Endothelial cell (in vitro differentiated cells): ENCODE measurements around the gene RNF31. TPM values are rescaled to one million over a fixed set of nuclear protein-coding genes. Genes with fewer than 3 reads are reported as not detected.

Experiments used
- DNase-seq: peaks from one replicate; pipeline ENCODE4 v3.0.0; 2021; ENCODE audit warnings: low spot score
- H3K27ac Mint-ChIP-seq: one replicate; pipeline ENCODE4 v1.8.0; 2021; ENCODE audit warnings: mixed read lengths, inconsistent platforms; ENCODE audit not compliant: unreplicated experiment
- H3K27me3 Mint-ChIP-seq: one replicate; pipeline ENCODE4 v1.8.0; 2021; ENCODE audit warnings: mild to moderate bottlenecking, moderate library complexity, mixed read lengths, inconsistent platforms; ENCODE audit not compliant: unreplicated experiment
- H3K36me3 Mint-ChIP-seq: one replicate; pipeline ENCODE4 v1.8.0; 2021; ENCODE audit warnings: mild to moderate bottlenecking, low read depth, mixed read lengths, inconsistent platforms; ENCODE audit not compliant: unreplicated experiment
- H3K4me1 Mint-ChIP-seq: one replicate; pipeline ENCODE4 v1.8.0; 2021; ENCODE audit warnings: mild to moderate bottlenecking, mixed read lengths, inconsistent platforms; ENCODE audit not compliant: unreplicated experiment
- H3K4me3 Mint-ChIP-seq: one replicate; pipeline ENCODE4 v1.8.0; 2021; ENCODE audit warnings: mild to moderate bottlenecking, mixed read lengths, inconsistent platforms; ENCODE audit not compliant: unreplicated experiment
- H3K9me3 Mint-ChIP-seq: one replicate; pipeline ENCODE4 v1.8.0; 2021; ENCODE audit warnings: mixed read lengths, inconsistent platforms; ENCODE audit not compliant: unreplicated experiment
- total RNA-seq: library from RNA; stranded (reverse); fragmentation: NEBNext Ultra II Directional; extraction: Animal tissue kit (Norgen Biotek cat#: 25700); gene quantifications from one replicate; pipeline ENCODE4 v1.2.1, GENCODE V29; 2021; ENCODE audit not compliant: unreplicated experiment
- TF ChIP-seq, protein P1 (sequence below): fragments of 200-600 bp; sonication (generic); IDR thresholded peaks from one replicate; pipeline ENCODE4 v1.5.0; 2021; ENCODE audit warnings: antibody characterized with exemption; ENCODE audit not compliant: unreplicated experiment

The RNF31 gene
- total RNA-seq, 1 donor from 2014 or later: 90.2 TPM

DNA sequence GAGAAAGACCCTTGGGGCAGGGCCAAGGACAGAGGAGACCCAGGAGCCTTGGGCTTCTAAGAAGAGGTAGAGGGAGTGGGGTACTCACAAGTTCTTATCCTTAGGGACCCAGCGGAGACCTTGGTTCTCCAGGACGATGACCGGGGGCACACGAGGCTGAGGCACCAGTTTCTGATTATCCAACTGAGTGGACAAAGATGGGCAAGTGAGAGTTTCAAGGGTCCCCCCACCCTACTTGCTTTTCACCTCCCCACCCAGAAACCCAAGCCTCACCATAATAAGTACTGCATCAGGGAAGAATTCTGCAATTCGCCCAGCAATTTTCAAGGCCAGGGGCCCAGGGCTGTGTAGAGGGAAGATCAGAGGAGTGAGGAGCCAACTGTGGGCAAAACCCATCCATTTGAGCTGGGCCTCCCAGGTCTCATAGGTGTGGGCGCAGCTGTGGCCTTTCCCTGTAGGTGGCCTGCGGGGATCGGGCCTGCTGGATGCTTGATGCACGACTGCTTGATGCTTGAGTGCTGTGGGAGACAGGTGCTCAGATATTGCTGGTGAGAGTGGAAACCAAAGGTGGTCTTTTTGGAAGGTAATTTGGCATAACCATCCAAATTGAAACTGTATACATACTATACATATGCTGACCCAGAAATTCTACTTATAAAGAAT, 7.9 kb upstream of the RNF31 start:
- peaks cover 11% of the 10 kb centered on the region for H3K27me3 Mint-ChIP-seq
- peaks cover 29% of the 10 kb centered on the region for H3K36me3 Mint-ChIP-seq
- H3K4me3 Mint-ChIP-seq: peak overlapping the region; percentile 78
- no peak for DNase-seq
- H3K27ac Mint-ChIP-seq: no peak overlapping the region
- H3K9me3 Mint-ChIP-seq: no peaks in the 10 kb centered on the region
- peaks cover 16% of the 10 kb centered on the region for H3K4me1 Mint-ChIP-seq
- TF ChIP-seq, protein P1, sequence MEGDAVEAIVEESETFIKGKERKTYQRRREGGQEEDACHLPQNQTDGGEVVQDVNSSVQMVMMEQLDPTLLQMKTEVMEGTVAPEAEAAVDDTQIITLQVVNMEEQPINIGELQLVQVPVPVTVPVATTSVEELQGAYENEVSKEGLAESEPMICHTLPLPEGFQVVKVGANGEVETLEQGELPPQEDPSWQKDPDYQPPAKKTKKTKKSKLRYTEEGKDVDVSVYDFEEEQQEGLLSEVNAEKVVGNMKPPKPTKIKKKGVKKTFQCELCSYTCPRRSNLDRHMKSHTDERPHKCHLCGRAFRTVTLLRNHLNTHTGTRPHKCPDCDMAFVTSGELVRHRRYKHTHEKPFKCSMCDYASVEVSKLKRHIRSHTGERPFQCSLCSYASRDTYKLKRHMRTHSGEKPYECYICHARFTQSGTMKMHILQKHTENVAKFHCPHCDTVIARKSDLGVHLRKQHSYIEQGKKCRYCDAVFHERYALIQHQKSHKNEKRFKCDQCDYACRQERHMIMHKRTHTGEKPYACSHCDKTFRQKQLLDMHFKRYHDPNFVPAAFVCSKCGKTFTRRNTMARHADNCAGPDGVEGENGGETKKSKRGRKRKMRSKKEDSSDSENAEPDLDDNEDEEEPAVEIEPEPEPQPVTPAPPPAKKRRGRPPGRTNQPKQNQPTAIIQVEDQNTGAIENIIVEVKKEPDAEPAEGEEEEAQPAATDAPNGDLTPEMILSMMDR: no peak

DNA sequence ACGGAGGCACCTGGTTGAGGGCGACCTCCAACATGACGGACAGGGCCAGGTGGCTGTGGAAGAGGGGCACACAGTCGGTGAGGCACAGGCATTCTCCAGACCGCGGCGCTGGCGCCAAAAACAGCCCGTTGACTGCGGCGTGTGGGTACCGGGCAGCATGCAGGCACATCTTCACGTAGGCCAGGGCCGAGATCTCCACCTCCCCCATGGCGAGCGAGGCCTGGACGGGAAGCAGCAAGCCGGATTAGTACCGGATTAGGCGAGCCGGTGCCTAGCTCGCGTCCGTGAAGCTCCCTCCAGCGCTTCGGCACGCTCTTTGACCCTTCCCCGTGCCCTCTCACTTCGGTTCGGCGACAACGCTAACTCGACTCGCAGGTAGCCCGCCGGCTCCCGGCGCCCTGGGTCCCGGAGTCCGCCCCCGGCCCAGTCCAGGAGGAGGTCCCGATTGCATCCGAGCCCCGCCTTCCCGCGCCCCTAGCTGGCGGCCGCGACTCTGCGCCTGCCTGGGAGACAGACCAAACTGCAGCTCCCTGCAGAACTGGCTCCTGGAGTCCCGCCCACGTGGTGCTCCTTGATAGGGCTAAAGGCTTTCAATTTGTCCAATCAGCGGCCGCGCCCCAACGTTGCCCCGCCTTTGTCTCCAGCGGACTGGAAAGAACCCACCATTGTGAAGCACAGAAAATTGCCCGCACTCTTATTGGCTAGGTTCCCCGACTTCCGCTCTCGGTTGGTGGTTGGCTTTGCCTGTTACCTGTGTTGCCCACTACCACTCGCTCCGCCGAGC, 6.0 kb upstream of the RNF31 start, which contains the start of gene EMC9:
TSS of gene EMC9 (minus strand) at position 495 of the 784 bp plus-strand sequence. CDS start at position 208, 287 bp downstream.
- Mint-ChIP-seq H3K9me3 (no peaks in the 10 kb centered on the region), H3K36me3 (peaks cover 28% of the 10 kb centered on the region), H3K4me3 (peak within 1 kb of the TSS; percentile 95), H3K27ac (peak within 1 kb of the TSS; percentile 76), H3K4me1 (peaks cover 15% of the 10 kb centered on the region), H3K27me3 (peaks cover 9% of the 10 kb centered on the region)
- TF ChIP-seq, protein P1: no peak
- peak; percentile 97 for DNase-seq

DNA sequence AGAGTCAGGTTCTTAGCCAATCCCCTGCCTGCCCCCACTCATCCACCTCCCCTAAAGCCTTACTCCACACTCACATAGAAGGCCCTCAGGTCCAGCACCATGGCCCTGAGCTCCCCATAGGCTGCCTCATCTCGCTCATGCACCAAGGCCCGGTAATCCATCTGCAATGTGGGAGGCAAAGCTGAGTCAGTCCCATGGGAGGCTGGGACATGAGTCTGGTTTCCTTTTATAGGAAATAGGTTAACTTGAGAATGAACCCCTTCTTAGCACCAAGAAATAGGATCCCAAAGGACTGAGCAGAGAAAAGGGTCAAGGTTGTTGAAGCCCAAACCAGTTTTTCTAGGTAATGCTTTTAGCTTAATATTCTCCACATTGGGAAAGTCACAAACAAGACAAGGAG, 3.8 kb upstream of the RNF31 start:
- Mint-ChIP-seq H3K4me1 (peaks cover 26% of the 10 kb centered on the region), H3K27ac (no peak overlapping the region)

DNA sequence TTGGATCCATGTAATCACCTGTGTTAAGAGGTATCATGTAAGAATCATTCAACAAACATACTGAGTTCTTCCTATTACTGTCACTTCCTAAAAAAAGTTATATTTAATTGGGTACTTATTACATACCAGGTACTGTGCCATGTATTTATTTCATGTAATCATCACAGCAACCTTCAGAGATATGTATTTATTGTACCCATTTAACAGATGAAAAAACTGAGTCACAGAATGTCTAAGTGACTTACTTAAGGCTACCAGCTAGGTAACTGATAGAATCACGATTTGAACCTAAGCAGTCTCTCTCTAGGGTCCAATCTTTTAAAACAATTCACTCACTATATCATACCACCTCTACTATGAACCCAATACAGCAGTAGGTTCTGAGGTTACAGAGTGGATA, 2.8 kb upstream of the RNF31 start:
- H3K4me1 Mint-ChIP-seq: peaks cover 28% of the 10 kb centered on the region
- H3K27me3 Mint-ChIP-seq: peaks cover 17% of the 10 kb centered on the region
- TF ChIP-seq, protein P1: no peak
- peak overlapping the region; percentile 44 for H3K27ac Mint-ChIP-seq
- H3K9me3 Mint-ChIP-seq: no peaks in the 10 kb centered on the region
- peaks cover 23% of the 10 kb centered on the region for H3K36me3 Mint-ChIP-seq
- peak overlapping the region; percentile 49 for H3K4me3 Mint-ChIP-seq
- DNase-seq: no peak

More for the DNA sequence above, 3.8 kb upstream of the RNF31 start:
- H3K9me3 Mint-ChIP-seq: no peaks in the 10 kb centered on the region
- peaks cover 13% of the 10 kb centered on the region for H3K27me3 Mint-ChIP-seq
- peak overlapping the region; percentile 4 for H3K4me3 Mint-ChIP-seq
- TF ChIP-seq, protein P1: no peak
- H3K36me3 Mint-ChIP-seq: peaks cover 28% of the 10 kb centered on the region
- DNase-seq: no peak

DNA sequence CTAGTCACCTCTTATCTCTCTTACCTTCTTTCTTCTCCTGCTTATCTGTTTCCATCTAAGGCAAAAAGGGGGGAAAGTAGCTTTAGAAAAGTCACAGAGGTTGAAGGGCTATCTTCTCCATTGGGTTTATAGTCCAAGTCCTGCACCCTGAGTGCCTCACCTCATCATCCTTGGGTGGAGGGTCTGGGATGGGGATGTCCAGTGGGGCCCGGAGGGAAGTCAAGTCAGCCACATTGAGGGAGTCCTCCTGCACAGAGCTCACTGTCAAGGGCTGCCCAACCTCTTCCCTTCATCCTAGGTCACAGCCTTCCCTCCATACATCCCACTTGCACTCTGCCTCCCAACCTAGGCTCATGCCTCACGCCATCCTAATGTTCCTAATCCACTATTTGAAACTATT, 2.1 kb upstream of the RNF31 start:
- TF ChIP-seq, protein P1: no peak
- Mint-ChIP-seq H3K36me3 (peaks cover 24% of the 10 kb centered on the region), H3K4me3 (peak overlapping the region; percentile 96), H3K27ac (no peak overlapping the region), H3K27me3 (peaks cover 17% of the 10 kb centered on the region), H3K4me1 (peaks cover 21% of the 10 kb centered on the region), H3K9me3 (no peaks in the 10 kb centered on the region)
- DNase-seq: no peak
